GM10248 (cell line): ENCODE data around the gene SNX15.
A peak's percentile ranks its signal among the peaks of the same experiment; 100 is the strongest.
"Not testable (repeated sequence)": the region's sequence is repeated elsewhere in the genome, so short reads cannot be mapped to it uniquely, and the experiment has no call there.

Experiments used
- CTCF ChIA-PET: fragments of 300-600 bp; sonication (Branson Sonifier 250); formaldehyde crosslinking; extraction: SDS; loops from one replicate; lab custom pipeline; 2021; ENCODE audit warnings: antibody characterized with exemption; lab: Yijun Ruan, JAX
- POLR2A ChIA-PET: fragments of 350-650 bp; sonication (Branson Sonifier 250); formaldehyde crosslinking; extraction: SDS; loops from one replicate; lab custom pipeline; 2020; ENCODE audit warnings: antibody characterized with exemption; lab: Yijun Ruan, JAX
- DNase-seq: peaks from one replicate; pipeline ENCODE4 v3.0.0; 2012; ENCODE audit errors: extremely low spot score
- TF ChIP-seq, protein P1 (sequence below): IDR thresholded peaks from 2 replicates; pipeline ENCODE4 v1.5.1; 2012; ENCODE audit warnings: mild to moderate bottlenecking, low read depth; ENCODE audit errors: extremely low read depth, missing control alignments, control extremely low read depth

Gene SNX15

DNA sequence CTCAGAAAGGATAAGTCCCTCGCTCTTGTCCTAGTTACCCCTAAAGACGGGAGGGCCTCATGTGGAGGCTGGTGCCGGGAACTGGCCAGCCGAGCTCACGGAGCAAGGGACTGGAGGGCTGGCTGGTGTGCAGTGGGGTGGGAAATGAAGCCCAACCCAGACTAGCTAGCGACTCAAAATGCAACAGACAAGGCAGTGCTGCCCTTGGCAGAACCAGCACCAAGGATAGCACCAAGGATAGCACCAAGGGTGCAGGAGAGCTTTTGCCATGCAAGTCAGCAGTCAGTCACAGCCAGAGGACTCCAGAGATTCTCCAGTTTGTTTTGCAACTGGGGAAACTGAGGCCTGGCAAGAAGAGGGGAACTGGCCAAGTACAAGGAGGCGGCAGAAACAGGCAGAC is 24.0 kb upstream of the SNX15 start:
- TF ChIP-seq, protein P1, sequence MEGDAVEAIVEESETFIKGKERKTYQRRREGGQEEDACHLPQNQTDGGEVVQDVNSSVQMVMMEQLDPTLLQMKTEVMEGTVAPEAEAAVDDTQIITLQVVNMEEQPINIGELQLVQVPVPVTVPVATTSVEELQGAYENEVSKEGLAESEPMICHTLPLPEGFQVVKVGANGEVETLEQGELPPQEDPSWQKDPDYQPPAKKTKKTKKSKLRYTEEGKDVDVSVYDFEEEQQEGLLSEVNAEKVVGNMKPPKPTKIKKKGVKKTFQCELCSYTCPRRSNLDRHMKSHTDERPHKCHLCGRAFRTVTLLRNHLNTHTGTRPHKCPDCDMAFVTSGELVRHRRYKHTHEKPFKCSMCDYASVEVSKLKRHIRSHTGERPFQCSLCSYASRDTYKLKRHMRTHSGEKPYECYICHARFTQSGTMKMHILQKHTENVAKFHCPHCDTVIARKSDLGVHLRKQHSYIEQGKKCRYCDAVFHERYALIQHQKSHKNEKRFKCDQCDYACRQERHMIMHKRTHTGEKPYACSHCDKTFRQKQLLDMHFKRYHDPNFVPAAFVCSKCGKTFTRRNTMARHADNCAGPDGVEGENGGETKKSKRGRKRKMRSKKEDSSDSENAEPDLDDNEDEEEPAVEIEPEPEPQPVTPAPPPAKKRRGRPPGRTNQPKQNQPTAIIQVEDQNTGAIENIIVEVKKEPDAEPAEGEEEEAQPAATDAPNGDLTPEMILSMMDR, result no peak
- DNase-seq, result no peak
- CTCF ChIA-PET, result interaction anchor here (1.3 to 3.0 kb wide), 2 partner anchors 11 to 114 kb away, joined by 4 to 18 read pairs; partner anchors contain the start of genes ARL2 and ZNHIT2
- POLR2A ChIA-PET, result no interaction called here

DNA sequence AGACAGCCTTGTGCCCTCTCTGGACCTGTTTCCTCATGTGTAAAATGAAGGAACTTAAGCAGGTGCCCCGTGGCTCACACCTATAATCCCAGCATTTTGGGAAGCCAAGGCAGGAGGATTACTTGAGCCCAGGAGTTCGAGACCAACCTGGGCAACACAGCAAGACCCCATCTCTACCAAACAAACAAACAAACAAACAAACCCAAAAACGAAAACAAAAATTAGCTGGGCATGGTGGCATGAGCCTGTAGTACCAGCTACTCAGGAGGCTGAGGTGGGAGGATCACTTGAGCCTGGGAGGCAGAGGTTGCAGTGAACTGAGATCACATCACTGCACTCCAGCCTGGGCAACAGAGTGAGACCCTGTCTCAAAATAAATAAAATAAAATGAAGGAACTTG is 23.3 kb upstream of the SNX15 start:
- POLR2A ChIA-PET, DNase-seq: not testable (repeated sequence)
- CTCF ChIA-PET, result interaction anchor here (1.3 to 3.0 kb wide), 3 partner anchors 10 to 113 kb away, joined by 4 to 18 read pairs (median 17); partner anchors contain the start of genes ARL2 and ZNHIT2

DNA sequence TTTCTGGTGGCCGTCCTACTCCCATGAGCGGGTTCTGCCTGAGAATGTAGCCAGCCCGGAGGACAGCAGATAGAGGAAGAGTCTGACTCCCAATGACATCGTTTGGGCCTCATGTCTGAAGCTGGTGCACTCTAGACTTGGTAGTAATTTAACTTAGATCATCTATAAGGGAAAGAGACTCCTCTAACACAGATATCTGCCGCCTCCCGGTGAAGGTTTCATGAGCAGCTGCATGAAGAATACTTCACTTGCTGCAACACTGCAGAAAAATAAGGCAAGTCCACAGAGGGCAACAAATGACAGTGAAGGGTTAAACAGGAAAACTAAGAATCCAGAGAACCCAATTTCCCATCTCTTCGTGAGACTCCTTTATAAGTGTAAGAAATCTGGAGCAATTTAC is 19.2 kb upstream of the SNX15 start:
- POLR2A ChIA-PET, result no interaction called here

DNA sequence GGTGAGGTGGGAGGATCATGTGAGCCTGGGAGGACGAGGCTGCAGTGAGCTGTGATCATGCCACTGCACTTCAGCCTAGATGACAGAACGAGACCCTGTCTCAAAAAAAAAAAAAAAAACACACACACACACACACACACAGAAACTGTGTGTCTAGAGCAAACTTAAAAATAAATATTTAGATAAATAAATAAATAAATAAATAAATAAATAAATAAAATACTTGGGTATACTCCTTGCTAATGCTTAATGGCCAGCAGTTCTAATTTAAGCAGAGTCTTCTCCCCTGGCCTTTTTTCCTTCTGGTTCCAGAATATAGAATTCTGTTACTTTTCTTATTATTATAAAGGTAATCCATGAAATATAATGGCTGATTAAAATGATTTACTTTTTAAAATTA is 18.4 kb upstream of the SNX15 start:
- no peak for DNase-seq
- TF ChIP-seq, protein P1, result no peak
- ChIA-PET POLR2A (no interaction called here), CTCF (interaction anchor here (0.8 kb wide), 1 partner anchor 12 kb away, joined by 3 read pairs; the partner anchor contains the start of gene BATF2)

More for the DNA sequence above, 19.2 kb upstream of the SNX15 start:
- TF ChIP-seq, protein P1, result no peak
- DNase-seq, result no peak
- CTCF ChIA-PET, result interaction anchor here (1.1 kb wide), 1 partner anchor 172 kb away, joined by 3 read pairs; no protein-coding TSS in a partner anchor

DNA sequence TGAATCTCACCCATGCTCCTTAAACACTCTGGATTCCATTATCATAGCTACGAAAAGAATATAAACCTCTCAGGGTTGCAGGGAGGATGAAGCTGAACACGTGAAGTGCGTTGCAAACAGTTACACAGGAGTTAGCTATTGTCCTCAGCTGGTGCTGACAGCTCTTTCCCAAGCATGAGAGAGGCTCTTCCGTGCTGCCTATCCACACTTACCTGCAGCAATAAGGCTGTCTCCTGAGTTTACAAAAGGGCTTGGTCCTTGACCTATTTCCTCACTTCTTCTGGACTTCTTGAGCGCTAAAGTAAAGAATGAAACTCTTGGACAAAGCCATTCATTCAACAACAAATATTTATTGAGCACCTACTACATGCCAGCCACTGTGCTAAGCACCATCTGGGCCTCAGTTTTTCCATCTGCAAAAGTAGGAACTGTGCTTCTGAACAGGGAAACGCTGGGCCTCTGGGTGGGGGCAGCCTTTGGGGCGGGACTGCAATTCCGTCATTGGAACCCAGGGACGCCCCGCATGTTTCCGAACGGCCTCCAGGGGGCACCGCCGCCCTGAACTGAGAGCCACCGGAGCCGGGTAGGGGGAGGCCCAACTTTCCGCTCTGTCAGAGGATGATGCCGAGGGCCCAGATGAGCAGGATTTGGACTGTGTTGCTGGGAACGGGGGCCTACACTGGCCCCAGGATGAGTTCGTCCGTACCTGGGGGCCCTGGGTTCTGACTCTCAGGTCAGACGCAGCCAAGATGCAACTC is 13.9 kb upstream of the SNX15 start:
- TF ChIP-seq, protein P1, result peak; percentile 90
- CTCF ChIA-PET, result interaction anchor here (0.6 to 6.1 kb wide), 57 partner anchors 8 to 338 kb away, joined by 3 to 75 read pairs (median 5); partner anchors contain the start of genes ATG2A, BATF2, CAPN1 and CDC42BPG
- peak; percentile 95 for DNase-seq
- POLR2A ChIA-PET, result interaction anchor here (1.2 to 1.4 kb wide), 2 partner anchors 97 to 109 kb away, joined by 3 to 4 read pairs; partner anchors contain the start of genes FAU and MRPL49

DNA sequence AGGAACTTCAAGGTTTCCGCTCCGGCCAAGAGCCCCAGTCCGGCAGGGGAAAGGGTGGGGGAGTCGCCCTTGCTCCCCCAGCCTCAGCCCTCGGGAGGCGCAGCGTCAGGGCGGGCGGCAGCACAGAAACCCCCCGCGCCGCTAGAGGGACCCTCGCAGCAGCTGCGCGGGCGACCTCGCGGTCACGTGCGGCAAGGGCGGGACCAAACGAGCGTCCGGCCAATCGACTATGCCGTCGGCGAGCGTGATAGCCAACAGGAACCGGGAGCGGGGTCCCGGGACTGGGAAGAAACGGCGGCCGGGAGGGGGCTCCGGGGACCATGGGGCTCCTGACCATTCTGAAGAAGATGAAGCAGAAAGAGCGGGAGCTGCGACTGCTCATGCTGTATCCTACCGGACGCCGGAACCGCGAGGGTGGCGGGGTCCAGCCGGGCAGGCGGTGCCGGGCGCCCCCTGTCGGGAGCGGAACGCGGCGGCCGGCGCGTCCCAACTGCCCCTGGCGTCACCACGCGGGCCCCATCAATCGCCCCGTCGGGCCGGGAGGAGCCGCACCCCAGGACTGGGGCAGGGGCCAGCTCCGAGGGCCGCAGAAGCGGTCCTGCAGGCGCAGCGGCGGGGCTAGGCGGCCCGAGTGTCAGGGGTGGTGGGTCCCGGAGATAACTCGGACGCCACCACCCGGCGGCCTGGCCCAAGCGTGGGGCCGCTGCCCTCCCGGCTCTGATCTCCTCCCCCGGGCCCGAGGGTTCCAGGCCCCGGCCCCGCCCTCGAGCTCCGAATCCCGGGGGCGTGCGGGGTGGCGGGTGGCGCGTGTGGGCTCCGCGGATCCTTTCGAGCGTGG is 13.1 kb upstream of the SNX15 start, which contains the start of gene ARL2:
Gene ARL2 (plus strand): TSS at position 273 of the 838 bp plus-strand sequence. CDS start 48 bp downstream, at position 321.
- DNase-seq, result peak; percentile 96
- TF ChIP-seq, protein P1, result peak; percentile 85
- ChIA-PET CTCF (interaction anchor here (0.7 to 6.1 kb wide), 59 partner anchors 8 to 573 kb away, joined by 3 to 75 read pairs (median 5); partner anchors contain the start of genes ATG2A, BATF2, CAPN1 and CDC42BPG), POLR2A (interaction anchor here (0.6 to 1.4 kb wide), 6 partner anchors 10 to 211 kb away, joined by 3 to 7 read pairs (median 4); partner anchors contain the start of genes FAU, MRPL49 and ZNHIT2)
